Measurements from ENCODE around the gene ENOX1. TPM values are rescaled to one million over a fixed set of nuclear protein-coding genes. Genes with fewer than 3 reads are reported as not detected.

Gene ENOX1
- total RNA-seq, 3 donors from 2014 or later (not counting 1 experiment from before 2014, with no cell fraction given): not detected

DNA sequence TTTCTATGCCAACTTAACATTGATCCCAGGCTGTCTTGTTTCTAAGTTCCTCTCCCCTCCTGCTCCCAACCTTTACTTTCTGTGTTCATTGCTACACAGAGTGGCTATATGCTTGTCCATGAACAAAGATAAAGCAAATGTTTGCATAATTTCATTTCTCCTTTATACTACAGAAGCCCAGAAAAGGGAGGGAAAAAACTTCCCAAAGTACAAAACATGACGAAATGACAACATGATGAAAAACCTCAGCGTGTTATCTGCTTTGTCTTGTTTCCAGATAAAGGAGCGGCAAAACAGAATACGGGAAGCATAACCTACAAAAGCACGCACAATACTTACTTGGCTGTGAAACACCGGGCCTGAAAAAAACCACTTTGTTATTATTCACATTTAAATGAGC is 426.6 kb downstream of the ENOX1 start:
- DNase-seq: no peak

DNA sequence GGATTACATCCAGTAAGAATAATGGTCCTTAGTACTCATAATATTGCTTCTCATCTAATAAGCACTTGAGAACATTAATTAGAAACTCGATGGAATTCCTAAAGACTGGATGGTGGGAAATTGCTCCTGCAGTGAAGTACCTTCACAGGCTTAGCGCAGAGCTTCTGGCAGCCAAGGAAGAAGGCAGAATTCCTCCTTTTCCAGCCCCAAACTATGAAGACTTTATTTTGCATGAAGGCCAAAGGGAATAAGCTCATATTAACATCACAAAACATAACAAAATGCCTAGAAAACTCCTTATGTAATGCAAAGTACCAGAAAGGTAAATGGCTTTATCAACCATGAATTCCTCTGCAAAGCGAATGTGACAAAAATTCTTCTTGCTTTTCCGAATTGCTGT is 427.2 kb downstream of the ENOX1 start:
- WGBS (ENCODE audit: insufficient coverage): 93% methylated on average over 4 of the region's 4 CpGs
- H3K4me3 Mint-ChIP-seq: no peak overlapping the region
- intact Hi-C loops (cut with micrococcal nuclease): no loop called here

More for the DNA sequence above, 426.6 kb downstream of the ENOX1 start:
- Mint-ChIP-seq H3K27ac (no peak overlapping the region), H3K27me3 (ENCODE audit: low read depth in 2 of 2) (no peaks in the 10 kb centered on the region), H3K4me1 (peaks cover 0 to 4% of the 10 kb centered on the region in 2 donors), H3K4me3 (no peak overlapping the region), H3K9me3 (no peaks in the 10 kb centered on the region), H3K36me3 (no peaks in the 10 kb centered on the region)
- intact Hi-C loops (cut with micrococcal nuclease): no loop called here
- Histone ChIP-seq H3K27me3 (ENCODE audit: control insufficient read depth, insufficient read depth, low read length) (no peaks in the 10 kb centered on the region), H3K4me3 (ENCODE audit: low read length) (no peak overlapping the region), H3K4me1 (ENCODE audit: control insufficient read depth, insufficient read depth, low read length) (peaks cover 5% of the 10 kb centered on the region), H3K9me3 (ENCODE audit: control insufficient read depth, insufficient read depth, low read length) (no peaks in the 10 kb centered on the region), H3K27ac (ENCODE audit: low read length) (no peak overlapping the region), H3K36me3 (ENCODE audit: control insufficient read depth, insufficient read depth, low read length) (no peaks in the 10 kb centered on the region)
- no peak for TF ChIP-seq CTCF (IDR thresholded peaks at IDR 0.05)
- WGBS (ENCODE audit: insufficient coverage): 80% methylated on average over 5 of the region's 6 CpGs
- no peak for ATAC-seq

GRCh38 chr13:43357564-43357963 is 429.2 kb downstream of the ENOX1 start:
- Histone ChIP-seq H3K27ac (ENCODE audit: low read length) (no peak overlapping the region), H3K9me3 (ENCODE audit: control insufficient read depth, insufficient read depth, low read length) (no peaks in the 10 kb centered on the region), H3K4me3 (ENCODE audit: low read length) (no peak overlapping the region), H3K4me1 (ENCODE audit: control insufficient read depth, insufficient read depth, low read length) (peaks cover 5% of the 10 kb centered on the region), H3K27me3 (ENCODE audit: control insufficient read depth, insufficient read depth, low read length) (no peaks in the 10 kb centered on the region), H3K36me3 (ENCODE audit: control insufficient read depth, insufficient read depth, low read length) (no peaks in the 10 kb centered on the region)
- Mint-ChIP-seq H3K4me1 (peaks cover 0 to 4% of the 10 kb centered on the region in 2 donors), H3K27me3 (ENCODE audit: low read depth in 2 of 2) (no peaks in the 10 kb centered on the region), H3K27ac (no peak overlapping the region), H3K4me3 (no peak overlapping the region), H3K9me3 (no peaks in the 10 kb centered on the region), H3K36me3 (no peaks in the 10 kb centered on the region)
- intact Hi-C loops (cut with micrococcal nuclease): no loop called here
- no peak for ATAC-seq
- TF ChIP-seq CTCF (IDR thresholded peaks at IDR 0.05): no peak
- 38% methylated on average over 4 of the region's 4 CpGs for WGBS (ENCODE audit: insufficient coverage)
- no peak for DNase-seq

More for the DNA sequence above, 427.2 kb downstream of the ENOX1 start:
- no peak for ATAC-seq
- H3K27ac Mint-ChIP-seq: no peak overlapping the region
- H3K9me3 Mint-ChIP-seq: no peaks in the 10 kb centered on the region
- Histone ChIP-seq H3K9me3 (ENCODE audit: control insufficient read depth, insufficient read depth, low read length) (no peaks in the 10 kb centered on the region), H3K4me3 (ENCODE audit: low read length) (no peak overlapping the region), H3K36me3 (ENCODE audit: control insufficient read depth, insufficient read depth, low read length) (no peaks in the 10 kb centered on the region), H3K4me1 (ENCODE audit: control insufficient read depth, insufficient read depth, low read length) (peaks cover 5% of the 10 kb centered on the region), H3K27ac (ENCODE audit: low read length) (no peak overlapping the region), H3K27me3 (ENCODE audit: control insufficient read depth, insufficient read depth, low read length) (no peaks in the 10 kb centered on the region)
- no peaks in the 10 kb centered on the region for H3K27me3 Mint-ChIP-seq (ENCODE audit: low read depth in 2 of 2)
- H3K4me1 Mint-ChIP-seq: peaks cover 0 to 4% of the 10 kb centered on the region in 2 donors
- no peak for TF ChIP-seq CTCF (IDR thresholded peaks at IDR 0.05)
- no peaks in the 10 kb centered on the region for H3K36me3 Mint-ChIP-seq
- no peak for DNase-seq

DNA sequence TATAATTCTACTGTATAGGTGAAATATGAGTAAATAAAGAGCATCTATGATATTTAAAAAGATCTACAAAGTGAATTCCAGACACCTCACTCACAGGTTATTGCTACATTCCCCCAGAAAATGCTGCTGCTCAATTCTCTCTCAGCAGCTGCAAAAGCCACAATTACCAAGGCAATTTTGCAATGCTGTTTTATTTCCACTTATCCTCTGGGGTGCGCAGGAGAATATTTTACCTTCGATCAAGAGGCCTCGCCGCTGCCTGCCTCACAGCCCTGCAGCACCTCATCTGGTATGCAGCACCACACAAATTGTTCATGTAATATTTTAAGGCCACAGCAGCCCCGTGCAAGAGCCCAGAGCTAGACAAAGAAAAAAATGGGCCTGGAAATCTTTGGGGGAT is 430.2 kb downstream of the ENOX1 start:
- WGBS (ENCODE audit: insufficient coverage): 53% methylated on average over 5 of the region's 5 CpGs
- Histone ChIP-seq H3K4me3 (ENCODE audit: low read length) (no peak overlapping the region), H3K9me3 (ENCODE audit: control insufficient read depth, insufficient read depth, low read length) (no peaks in the 10 kb centered on the region), H3K4me1 (ENCODE audit: control insufficient read depth, insufficient read depth, low read length) (peaks cover 5% of the 10 kb centered on the region), H3K27me3 (ENCODE audit: control insufficient read depth, insufficient read depth, low read length) (no peaks in the 10 kb centered on the region), H3K36me3 (ENCODE audit: control insufficient read depth, insufficient read depth, low read length) (no peaks in the 10 kb centered on the region), H3K27ac (ENCODE audit: low read length) (no peak overlapping the region)
- no peak for TF ChIP-seq CTCF (IDR thresholded peaks at IDR 0.05)
- intact Hi-C loops (cut with micrococcal nuclease): no loop called here
- ATAC-seq: no peak
- Mint-ChIP-seq H3K27me3 (ENCODE audit: low read depth in 2 of 2) (peaks cover 0 to 2% of the 10 kb centered on the region in 2 donors), H3K4me3 (no peak overlapping the region), H3K36me3 (no peaks in the 10 kb centered on the region), H3K9me3 (no peaks in the 10 kb centered on the region), H3K27ac (no peak overlapping the region), H3K4me1 (peaks cover 0 to 4% of the 10 kb centered on the region in 2 donors)
- DNase-seq: no peak
